HL-60 (cell line): ENCODE data around the gene ETHE1.

Experiments
- DNase-seq, 2 experiments: peaks; one replicate each; pipeline ENCODE4 v3.0.0-alpha.2; 2010 to 2020; ENCODE audit warnings: low read depth in 1 of 2, low spot score in 1 of 2
- H3K27ac ChIP-seq: fragments of 250-450 bp; sonication (Bioruptor Pico); replicated peaks from 2 replicates; pipeline ENCODE4 v1.5.1; 2020; ENCODE audit warnings: mild to moderate bottlenecking, moderate library complexity
- H3K27me3 ChIP-seq: fragments of 250-450 bp; sonication (Bioruptor Pico); 2 replicates; pipeline ENCODE4 v1.5.1; 2021; ENCODE audit warnings: mild to moderate bottlenecking, moderate library complexity; ENCODE audit not compliant: insufficient read depth, poor library complexity, severe bottlenecking
- H3K4me3 ChIP-seq: replicated peaks from 2 replicates; pipeline ENCODE4 v1.5.1; 2011; ENCODE audit warnings: mild to moderate bottlenecking, control low read depth, low read length; ENCODE audit not compliant: insufficient read depth
- CTCF ChIP-seq: IDR thresholded peaks from one replicate; pipeline ENCODE4 v1.5.1; 2011; ENCODE audit warnings: low read length, control low read depth, inconsistent platforms; ENCODE audit not compliant: insufficient read depth
- GABPA ChIP-seq: IDR thresholded peaks from 2 replicates; pipeline ENCODE4 v1.6.1; 2012; ENCODE audit warnings: low read depth
- POLR2AphosphoS5 ChIP-seq: IDR thresholded peaks from 2 replicates; pipeline ENCODE4 v1.6.1; 2012; ENCODE audit warnings: low read depth
- REST ChIP-seq: IDR thresholded peaks from 2 replicates; pipeline ENCODE4 v1.6.1; 2012; ENCODE audit warnings: low read depth; ENCODE audit not compliant: insufficient replicate concordance
- SPI1 ChIP-seq: IDR thresholded peaks from 2 replicates; pipeline ENCODE4 v1.6.1; 2012; ENCODE audit warnings: low read depth, mild to moderate bottlenecking, borderline replicate concordance

The ETHE1 gene

GRCh38 chr19:43499042-43499441 is 28.0 kb downstream of the ETHE1 start:
- Histone ChIP-seq H3K27ac (no peak overlapping the region), H3K27me3 (no peaks in the 10 kb centered on the region), H3K4me3 (no peak overlapping the region)
- no peak for TF ChIP-seq REST
- no peak for TF ChIP-seq POLR2AphosphoS5
- TF ChIP-seq SPI1: no peak
- no peak for TF ChIP-seq GABPA
- TF ChIP-seq CTCF: no peak
- DNase-seq: no peak

- Histone ChIP-seq H3K27ac (no peak overlapping the region), H3K4me3 (no peak overlapping the region), H3K27me3 (no peaks in the 10 kb centered on the region)
- no peak for DNase-seq
- TF ChIP-seq CTCF: no peak
Measured at GRCh38 chr19:43498233-43498842, 28.7 kb downstream of the ETHE1 start.

GRCh38 chr19:43496960-43497359 is 30.0 kb downstream of the ETHE1 start:
- no peak overlapping the region for H3K27ac ChIP-seq
- no peak for DNase-seq
- TF ChIP-seq GABPA (no peak), POLR2AphosphoS5 (no peak), CTCF (no peak), SPI1 (no peak), REST (no peak)
- H3K4me3 ChIP-seq: no peak overlapping the region
- no peaks in the 10 kb centered on the region for H3K27me3 ChIP-seq

GRCh38 chr19:43495082-43495481 is 31.9 kb downstream of the ETHE1 start:
- no peaks in the 10 kb centered on the region for H3K27me3 ChIP-seq
- H3K4me3 ChIP-seq: no peak overlapping the region
- DNase-seq: no peak
- no peak for TF ChIP-seq GABPA
- no peak for TF ChIP-seq POLR2AphosphoS5
- no peak for TF ChIP-seq CTCF
- TF ChIP-seq REST: no peak
- no peak for TF ChIP-seq SPI1
- H3K27ac ChIP-seq: no peak overlapping the region
